Measurements from ENCODE around the gene RPS6KA2.
"Not testable (repeated sequence)": the region's sequence is repeated elsewhere in the genome, so short reads cannot be mapped to it uniquely, and the experiment has no call there.

DNA sequence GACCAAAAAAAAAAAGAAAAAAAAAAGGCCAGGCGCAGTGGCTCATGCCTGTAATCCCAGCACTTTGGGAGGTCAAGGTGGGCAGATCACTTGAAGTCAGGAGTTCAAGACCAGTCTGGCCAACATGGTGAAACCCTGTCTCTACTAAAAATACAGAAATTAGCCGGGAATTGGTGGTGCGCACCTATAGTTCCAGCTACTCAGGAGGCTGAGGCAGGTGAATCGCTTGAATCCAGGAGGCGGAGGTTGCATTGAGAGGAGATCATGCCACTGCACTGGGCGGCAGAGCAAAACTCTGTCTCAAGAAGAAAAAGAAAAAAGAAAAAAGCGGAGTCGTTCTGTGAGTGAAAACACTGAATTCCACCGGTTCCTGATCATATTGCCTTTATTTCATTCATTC is 240.0 kb downstream of the RPS6KA2 start:
- TF ChIP-seq CTCF, POLR2A (IDR thresholded peaks at IDR 0.05): not testable (repeated sequence)

Data from testis (tissue), 2 donors.